GM18873 (cell line): ENCODE data around the gene DTX3.
"Not testable (repeated sequence)": the region's sequence is repeated elsewhere in the genome, so short reads cannot be mapped to it uniquely, and the experiment has no call there.

ENCODE experiments used
- ATAC-seq: cut with Tn5 transposase; IDR thresholded peaks from one replicate; pipeline ENCODE4 v1.9.1; 2021; ENCODE audit warnings: mild to moderate bottlenecking, moderate library complexity, moderate number of reproducible peaks; ENCODE audit not compliant: unreplicated experiment, low FRiP score

Gene DTX3

GRCh38 chr12:57629897-57630471, 25.4 kb downstream of the DTX3 start:
- ATAC-seq, result no peak

- ATAC-seq, result no peak
Observed at GRCh38 chr12:57630891-57631433, 26.3 kb downstream of the DTX3 start.

GRCh38 chr12:57631566-57632072, 27.0 kb downstream of the DTX3 start:
- ATAC-seq, result no peak

GRCh38 chr12:57632073-57632957, 27.7 kb downstream of the DTX3 start:
- ATAC-seq, result no peak

- ATAC-seq, result no peak
Observed at GRCh38 chr12:57632958-57633840, 28.6 kb downstream of the DTX3 start, which contains the start of gene B4GALNT1. TSS of gene B4GALNT1 (minus strand) at chr12:57633201. CDS start at chr12:57632132, 1,069 bp downstream.

DNA sequence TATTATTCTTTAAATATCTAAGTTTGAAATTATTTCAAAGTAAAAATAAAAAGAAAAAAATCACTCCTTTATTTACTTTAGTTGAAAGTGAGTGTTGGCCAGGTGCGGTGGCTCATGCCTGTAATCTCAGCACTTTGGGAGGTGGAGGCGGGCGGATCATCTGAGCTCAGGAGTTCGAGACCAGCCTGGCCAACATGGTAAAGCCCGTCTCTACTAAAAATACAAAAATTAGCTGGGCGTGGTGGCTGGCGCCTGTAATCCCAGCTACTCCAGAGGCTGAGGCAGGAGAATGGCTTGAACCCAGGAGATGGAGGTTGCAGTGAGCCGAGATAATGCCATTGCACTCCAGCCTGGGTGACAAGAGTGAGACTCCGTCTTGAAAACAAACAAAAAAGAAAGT, 32.1 kb downstream of the DTX3 start:
- ATAC-seq, result not testable (repeated sequence)

GRCh38 chr12:57637364-57637763, 32.7 kb downstream of the DTX3 start:
- ATAC-seq, result no peak

DNA sequence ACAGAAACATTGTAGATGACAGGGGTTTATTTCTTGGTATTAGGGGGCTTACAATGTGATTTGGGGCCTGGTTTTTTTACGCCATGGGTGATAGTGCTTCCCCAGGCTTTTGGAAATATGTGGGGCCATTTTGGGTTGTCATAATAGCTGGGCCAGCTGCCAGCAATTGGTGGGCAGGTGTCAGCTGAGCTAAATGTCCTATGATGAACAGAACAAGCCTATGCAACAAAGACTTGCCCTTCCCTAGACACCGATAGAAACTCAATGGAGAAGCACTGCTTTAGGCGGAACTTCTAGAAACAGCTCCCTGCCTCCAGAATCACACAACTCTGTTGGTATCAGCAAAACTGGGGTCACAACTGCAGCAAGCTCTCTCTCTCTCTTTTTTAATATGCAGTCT, 33.5 kb downstream of the DTX3 start:
- ATAC-seq, result no peak

DNA sequence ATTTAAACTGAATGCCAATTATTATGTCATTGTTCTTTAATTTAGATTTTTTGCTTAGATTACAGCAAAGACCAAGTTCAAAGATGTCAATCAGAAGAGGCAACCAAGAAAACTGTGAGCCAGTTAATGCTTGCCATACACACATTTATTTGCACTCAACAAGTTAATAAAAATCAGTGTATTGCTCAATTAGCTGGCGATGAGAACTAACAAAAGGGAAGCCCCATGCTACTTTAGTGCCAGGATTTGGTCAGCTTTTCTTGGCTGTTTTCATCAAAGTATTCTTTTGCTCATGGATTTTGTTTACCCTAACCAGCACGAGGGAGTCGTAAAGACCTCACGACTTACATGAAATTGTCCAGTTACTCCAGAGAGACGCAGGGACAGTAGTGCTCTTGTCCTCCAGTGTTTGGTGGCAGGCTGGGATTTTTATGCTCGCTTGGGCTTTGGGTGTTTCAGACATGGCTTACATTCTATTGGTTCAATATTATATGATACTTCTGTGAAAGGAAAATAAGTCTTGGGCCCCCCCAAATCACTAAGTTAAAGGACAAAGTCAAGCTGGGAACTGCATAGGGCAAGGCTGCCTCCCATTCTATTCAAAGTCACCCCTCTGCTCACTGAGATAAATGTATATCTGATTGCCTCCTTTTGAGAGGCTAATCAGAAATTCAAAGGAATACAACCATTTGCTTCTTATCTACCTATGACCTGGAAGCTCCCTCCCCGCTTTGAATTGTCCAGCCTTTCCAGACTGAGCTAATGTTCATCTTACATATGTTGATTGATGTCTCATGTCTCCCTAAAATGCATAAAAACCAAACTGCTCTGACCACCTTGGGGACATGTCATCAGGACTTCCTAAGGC, 35.8 kb downstream of the DTX3 start:
- ATAC-seq, result no peak

DNA sequence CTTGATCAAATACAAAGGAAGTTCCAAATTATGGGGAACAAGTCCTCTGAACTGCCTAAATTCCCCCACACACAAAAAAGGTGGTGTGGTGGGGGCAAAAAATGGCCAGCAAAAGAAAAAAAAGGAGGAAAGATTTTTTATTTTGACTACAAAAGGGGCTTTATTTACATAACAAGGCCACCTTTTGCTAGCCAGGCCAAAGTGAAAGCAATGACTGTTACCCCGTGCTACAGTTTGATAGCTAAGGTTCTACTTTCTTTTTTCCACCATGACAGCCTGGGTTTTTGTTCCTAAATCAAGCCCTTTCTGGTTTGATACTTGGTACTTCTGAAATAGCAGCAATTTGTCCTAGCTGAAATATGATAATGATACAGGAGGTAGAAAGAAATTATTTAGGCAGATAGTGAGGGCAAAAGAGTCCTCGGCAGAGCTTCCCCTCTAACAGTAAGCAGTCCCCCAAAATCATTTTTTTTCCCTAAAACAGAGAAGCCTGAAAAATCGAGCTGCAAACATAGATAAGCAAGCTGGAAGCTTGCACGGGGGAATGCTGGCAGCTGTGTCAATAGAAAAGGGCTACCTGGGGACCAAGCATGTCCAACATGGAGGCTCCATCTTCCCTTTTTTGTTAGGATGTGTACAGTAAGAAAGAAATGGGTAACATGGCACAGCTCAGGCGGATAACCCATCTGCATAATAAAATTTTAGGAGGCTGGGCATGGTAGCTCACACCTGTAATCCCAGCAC, 37.2 kb downstream of the DTX3 start:
- no peak for ATAC-seq

- ATAC-seq, result not testable (repeated sequence)
Observed at GRCh38 chr12:57645990-57646658, 41.5 kb downstream of the DTX3 start.

- not testable (repeated sequence) for ATAC-seq
Observed at GRCh38 chr12:57646659-57647049, 42.0 kb downstream of the DTX3 start.

GRCh38 chr12:57654042-57654441, 49.4 kb downstream of the DTX3 start:
- ATAC-seq, result no peak

GRCh38 chr12:57655541-57656240, 51.1 kb downstream of the DTX3 start:
- no peak for ATAC-seq

DNA sequence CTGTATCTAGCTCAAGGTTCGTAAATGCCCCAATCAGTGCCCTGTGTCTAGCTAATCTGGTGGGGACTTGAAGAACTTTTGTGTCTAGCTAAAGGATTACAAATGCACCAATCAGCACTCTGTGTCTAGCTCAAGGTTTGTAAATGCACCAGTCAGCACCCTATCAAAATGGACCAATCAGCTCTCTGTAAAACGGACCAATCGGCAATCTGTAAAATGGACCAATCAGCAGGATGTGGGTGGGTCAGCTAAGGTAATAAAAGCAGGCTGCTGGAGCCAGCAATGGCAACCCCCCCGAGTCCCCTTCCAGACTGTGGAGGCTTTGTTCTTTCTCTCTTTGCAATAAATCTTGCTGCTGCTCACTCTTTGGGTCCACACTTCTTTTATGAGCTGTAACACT, 51.8 kb downstream of the DTX3 start:
- ATAC-seq, result not testable (repeated sequence)

DNA sequence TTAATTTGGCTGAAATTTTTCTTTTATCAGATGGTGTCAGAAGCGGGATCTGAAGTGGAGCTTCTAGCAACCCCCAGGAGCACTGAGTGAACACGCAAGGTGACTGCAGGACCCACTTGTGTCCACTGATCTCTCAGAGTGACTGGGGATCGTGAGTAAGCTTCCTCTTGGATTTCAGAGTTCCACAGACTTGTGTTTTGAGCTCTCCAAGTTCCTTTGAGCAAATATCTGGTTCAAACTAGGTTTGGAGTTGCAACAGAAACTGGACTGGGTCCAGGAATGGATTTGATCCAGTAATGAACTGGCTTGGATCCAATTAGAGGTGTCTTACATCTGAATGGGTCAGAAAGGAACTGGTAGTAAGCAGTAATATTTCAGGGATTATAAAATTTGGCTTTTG, 53.1 kb downstream of the DTX3 start:
- ATAC-seq, result no peak

DNA sequence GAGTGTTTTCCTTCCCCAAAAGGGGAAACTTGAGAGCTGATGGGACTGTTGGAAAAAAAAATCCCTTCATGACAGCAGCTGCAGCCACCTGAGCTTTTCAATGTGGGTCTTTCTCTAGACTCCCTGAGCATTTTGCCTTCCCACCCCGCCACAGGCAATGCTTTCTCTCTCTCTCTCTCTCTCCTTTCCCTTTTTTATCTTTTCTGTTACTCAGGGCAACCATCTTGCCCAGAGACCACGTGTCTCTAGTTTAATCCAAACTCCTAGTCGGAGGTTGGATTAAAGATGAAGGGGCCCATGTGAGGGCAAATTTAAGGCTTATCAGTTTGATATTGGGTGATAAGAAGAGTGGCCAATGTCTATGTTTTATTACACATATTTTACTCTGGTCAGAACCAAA, 54.3 kb downstream of the DTX3 start:
- ATAC-seq, result no peak
